BLaER1 (cell line): ENCODE measurements around the gene CCDC71.

Experiments
- H3K27ac ChIP-seq: shearing (Covaris generic); formaldehyde crosslinking; 2 replicates; pipeline ENCODE4 v1.8.1; 2022
- H3K27me3 ChIP-seq: shearing (Covaris generic); formaldehyde crosslinking; 2 replicates; pipeline ENCODE4 v1.8.1; 2022
- H3K36me3 ChIP-seq: shearing (Covaris generic); formaldehyde crosslinking; 2 replicates; pipeline ENCODE4 v1.8.1; 2022
- H3K4me1 ChIP-seq: shearing (Covaris generic); formaldehyde crosslinking; 2 replicates; pipeline ENCODE4 v1.8.1; 2022
- H3K4me2 ChIP-seq: shearing (Covaris generic); formaldehyde crosslinking; 2 replicates; pipeline ENCODE4 v1.8.1; 2022
- H3K4me3 ChIP-seq: shearing (Covaris generic); formaldehyde crosslinking; 2 replicates; pipeline ENCODE4 v1.8.1; 2022
- H3K9ac ChIP-seq: shearing (Covaris generic); formaldehyde crosslinking; 2 replicates; pipeline ENCODE4 v1.8.1; 2022
- H3K9me3 ChIP-seq: shearing (Covaris generic); formaldehyde crosslinking; 2 replicates; pipeline ENCODE4 v1.8.1; 2022
- H4K20me1 ChIP-seq: shearing (Covaris generic); formaldehyde crosslinking; 2 replicates; pipeline ENCODE4 v1.8.1; 2022
- Cebpa-rat ChIP-seq: shearing (Covaris generic); IDR thresholded peaks from 2 replicates; pipeline ENCODE4 v1.8.1; 2022

The CCDC71 gene

GRCh38 chr3:49122022-49122421 is 44.1 kb downstream of the CCDC71 start:
- Histone ChIP-seq H3K4me1 (peaks cover 25% of the 10 kb centered on the region), H3K4me3 (no peak overlapping the region), H3K9me3 (no peaks in the 10 kb centered on the region), H3K27ac (peak overlapping the region; percentile 97; the same call in 1 of the 2 replicates), H4K20me1 (peaks cover 14% of the 10 kb centered on the region; the same call in 1 of the 2 replicates), H3K36me3 (peaks cover 22% of the 10 kb centered on the region), H3K27me3 (no peaks in the 10 kb centered on the region), H3K4me2 (no peak overlapping the region), H3K9ac (no peak overlapping the region)
- TF ChIP-seq Cebpa-rat, result no peak

GRCh38 chr3:49121132-49121736 is 44.9 kb downstream of the CCDC71 start:
- peaks cover 14% of the 10 kb centered on the region; the same call in 1 of the 2 replicates for H4K20me1 ChIP-seq
- H3K36me3 ChIP-seq, result peaks cover 30% of the 10 kb centered on the region
- no peak for TF ChIP-seq Cebpa-rat
- peaks cover 25% of the 10 kb centered on the region for H3K4me1 ChIP-seq
- no peaks in the 10 kb centered on the region for H3K9me3 ChIP-seq
- H3K9ac ChIP-seq, result peak overlapping the region; percentile 53; the same call in 1 of the 2 replicates
- H3K27me3 ChIP-seq, result no peaks in the 10 kb centered on the region
- peak overlapping the region; percentile 97 for H3K27ac ChIP-seq
- peak overlapping the region; percentile 100 for H3K4me3 ChIP-seq
- H3K4me2 ChIP-seq, result peak overlapping the region; percentile 99

GRCh38 chr3:49120438-49121131 is 45.5 kb downstream of the CCDC71 start, which contains the start of gene USP19:
USP19 (minus strand) TSS chr3:49120823; CDS start chr3:49119145, 1,678 bp downstream.
- peak within 1 kb of the TSS; percentile 100 for H3K4me3 ChIP-seq
- peak within 1 kb of the TSS; percentile 99 for H3K9ac ChIP-seq
- no peaks in the 10 kb centered on the region for H3K9me3 ChIP-seq
- H3K27me3 ChIP-seq, result no peaks in the 10 kb centered on the region
- H3K4me1 ChIP-seq, result peaks cover 25% of the 10 kb centered on the region
- no peak for TF ChIP-seq Cebpa-rat
- peak within 1 kb of the TSS; percentile 97 for H3K27ac ChIP-seq
- H3K4me2 ChIP-seq, result peak within 1 kb of the TSS; percentile 99
- peaks cover 37% of the 10 kb centered on the region for H3K36me3 ChIP-seq
- peaks cover 14% of the 10 kb centered on the region; the same call in 1 of the 2 replicates for H4K20me1 ChIP-seq

GRCh38 chr3:49120096-49120437 is 46.1 kb downstream of the CCDC71 start:
- Histone ChIP-seq H3K9ac (peak overlapping the region; percentile 99), H3K27ac (peak overlapping the region; percentile 97), H3K4me3 (peak overlapping the region; percentile 100), H3K27me3 (no peaks in the 10 kb centered on the region), H3K4me1 (peaks cover 25% of the 10 kb centered on the region), H3K36me3 (peaks cover 42% of the 10 kb centered on the region), H3K9me3 (no peaks in the 10 kb centered on the region), H3K4me2 (peak overlapping the region; percentile 99), H4K20me1 (peaks cover 14% of the 10 kb centered on the region; the same call in 1 of the 2 replicates)
- TF ChIP-seq Cebpa-rat, result no peak

- Histone ChIP-seq H3K36me3 (peaks cover 48% of the 10 kb centered on the region), H3K27ac (peak overlapping the region; percentile 97)
These were observed 46.7 kb downstream of the CCDC71 start for GRCh38 chr3:49119439-49119838.

GRCh38 chr3:49119036-49119435 is 47.1 kb downstream of the CCDC71 start:
- Histone ChIP-seq H3K27ac (peak overlapping the region; percentile 97), H3K4me2 (peak overlapping the region; percentile 99), H3K4me1 (peaks cover 25% of the 10 kb centered on the region), H3K9me3 (no peaks in the 10 kb centered on the region), H3K9ac (peak overlapping the region; percentile 99), H4K20me1 (peaks cover 14% of the 10 kb centered on the region; the same call in 1 of the 2 replicates), H3K4me3 (peak overlapping the region; percentile 100), H3K36me3 (peaks cover 52% of the 10 kb centered on the region), H3K27me3 (no peaks in the 10 kb centered on the region)
- no peak for TF ChIP-seq Cebpa-rat

More at GRCh38 chr3:49119439-49119838, 46.7 kb downstream of the CCDC71 start:
- Histone ChIP-seq H3K9me3 (no peaks in the 10 kb centered on the region), H3K4me2 (peak overlapping the region; percentile 99), H3K4me1 (peaks cover 25% of the 10 kb centered on the region), H3K27me3 (no peaks in the 10 kb centered on the region), H3K9ac (peak overlapping the region; percentile 99), H4K20me1 (peaks cover 14% of the 10 kb centered on the region; the same call in 1 of the 2 replicates), H3K4me3 (peak overlapping the region; percentile 100)
- TF ChIP-seq Cebpa-rat, result no peak
